ENCODE measurements around the gene AKAP8. TPM values are rescaled to one million over a fixed set of nuclear protein-coding genes. Genes with fewer than 3 reads are reported as not detected.

The AKAP8 gene
- total and polyA plus RNA-seq, 9 of the 15 experiments (the other 6 are each of a cell fraction or from before 2014, with no cell fraction given) = 3.4 to 56.5 (median 15.0) TPM

DNA sequence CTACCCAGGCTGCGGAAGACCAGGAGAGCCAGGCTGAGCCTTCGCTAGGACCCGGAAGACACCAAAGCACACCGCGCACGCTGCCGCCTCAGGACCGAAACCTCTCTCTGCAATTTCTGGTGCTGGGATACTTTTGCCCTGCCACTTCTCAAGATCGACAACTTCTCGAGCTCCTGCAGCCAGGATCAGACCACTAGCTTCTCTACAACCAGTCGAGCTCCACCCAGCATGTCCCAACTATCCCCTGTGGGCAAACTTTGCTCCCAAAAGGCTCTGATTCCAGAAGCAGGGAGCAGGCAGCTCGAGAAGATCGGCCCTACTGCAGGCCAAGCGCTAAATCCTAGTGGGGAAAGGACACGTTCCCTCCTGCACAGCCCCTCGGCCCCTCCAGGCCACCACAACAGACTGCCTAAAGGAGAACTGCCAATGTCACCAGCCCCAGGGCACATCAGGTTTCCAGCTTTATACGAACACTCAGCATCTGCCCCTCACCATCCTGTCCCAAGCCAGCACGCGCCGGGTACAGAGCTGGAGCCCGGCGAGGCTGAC lies 979 bp downstream of the AKAP8 start (continued):
- TF ChIP-seq, protein P1, sequence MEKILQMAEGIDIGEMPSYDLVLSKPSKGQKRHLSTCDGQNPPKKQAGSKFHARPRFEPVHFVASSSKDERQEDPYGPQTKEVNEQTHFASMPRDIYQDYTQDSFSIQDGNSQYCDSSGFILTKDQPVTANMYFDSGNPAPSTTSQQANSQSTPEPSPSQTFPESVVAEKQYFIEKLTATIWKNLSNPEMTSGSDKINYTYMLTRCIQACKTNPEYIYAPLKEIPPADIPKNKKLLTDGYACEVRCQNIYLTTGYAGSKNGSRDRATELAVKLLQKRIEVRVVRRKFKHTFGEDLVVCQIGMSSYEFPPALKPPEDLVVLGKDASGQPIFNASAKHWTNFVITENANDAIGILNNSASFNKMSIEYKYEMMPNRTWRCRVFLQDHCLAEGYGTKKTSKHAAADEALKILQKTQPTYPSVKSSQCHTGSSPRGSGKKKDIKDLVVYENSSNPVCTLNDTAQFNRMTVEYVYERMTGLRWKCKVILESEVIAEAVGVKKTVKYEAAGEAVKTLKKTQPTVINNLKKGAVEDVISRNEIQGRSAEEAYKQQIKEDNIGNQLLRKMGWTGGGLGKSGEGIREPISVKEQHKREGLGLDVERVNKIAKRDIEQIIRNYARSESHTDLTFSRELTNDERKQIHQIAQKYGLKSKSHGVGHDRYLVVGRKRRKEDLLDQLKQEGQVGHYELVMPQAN (IDR thresholded peaks at IDR 0.05; ENCODE audit: borderline replicate concordance) = peak; percentile 59; the same call in 1 of the 2 replicates
- TF ChIP-seq MEF2A (IDR thresholded peaks at IDR 0.05; ENCODE audit: control insufficient read depth, low read depth, low read length) = no peak
- TF ChIP-seq, protein P2, sequence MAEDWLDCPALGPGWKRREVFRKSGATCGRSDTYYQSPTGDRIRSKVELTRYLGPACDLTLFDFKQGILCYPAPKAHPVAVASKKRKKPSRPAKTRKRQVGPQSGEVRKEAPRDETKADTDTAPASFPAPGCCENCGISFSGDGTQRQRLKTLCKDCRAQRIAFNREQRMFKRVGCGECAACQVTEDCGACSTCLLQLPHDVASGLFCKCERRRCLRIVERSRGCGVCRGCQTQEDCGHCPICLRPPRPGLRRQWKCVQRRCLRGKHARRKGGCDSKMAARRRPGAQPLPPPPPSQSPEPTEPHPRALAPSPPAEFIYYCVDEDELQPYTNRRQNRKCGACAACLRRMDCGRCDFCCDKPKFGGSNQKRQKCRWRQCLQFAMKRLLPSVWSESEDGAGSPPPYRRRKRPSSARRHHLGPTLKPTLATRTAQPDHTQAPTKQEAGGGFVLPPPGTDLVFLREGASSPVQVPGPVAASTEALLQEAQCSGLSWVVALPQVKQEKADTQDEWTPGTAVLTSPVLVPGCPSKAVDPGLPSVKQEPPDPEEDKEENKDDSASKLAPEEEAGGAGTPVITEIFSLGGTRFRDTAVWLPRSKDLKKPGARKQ (CRISPR knock-in tag; IDR thresholded peaks at IDR 0.05) = no peak
- TF ChIP-seq CHD4 (IDR thresholded peaks at IDR 0.05; ENCODE audit: insufficient read depth, insufficient replicate concordance, low read depth, low read length, poor library complexity, severe bottlenecking) = no peak
- TF ChIP-seq, protein P3, sequence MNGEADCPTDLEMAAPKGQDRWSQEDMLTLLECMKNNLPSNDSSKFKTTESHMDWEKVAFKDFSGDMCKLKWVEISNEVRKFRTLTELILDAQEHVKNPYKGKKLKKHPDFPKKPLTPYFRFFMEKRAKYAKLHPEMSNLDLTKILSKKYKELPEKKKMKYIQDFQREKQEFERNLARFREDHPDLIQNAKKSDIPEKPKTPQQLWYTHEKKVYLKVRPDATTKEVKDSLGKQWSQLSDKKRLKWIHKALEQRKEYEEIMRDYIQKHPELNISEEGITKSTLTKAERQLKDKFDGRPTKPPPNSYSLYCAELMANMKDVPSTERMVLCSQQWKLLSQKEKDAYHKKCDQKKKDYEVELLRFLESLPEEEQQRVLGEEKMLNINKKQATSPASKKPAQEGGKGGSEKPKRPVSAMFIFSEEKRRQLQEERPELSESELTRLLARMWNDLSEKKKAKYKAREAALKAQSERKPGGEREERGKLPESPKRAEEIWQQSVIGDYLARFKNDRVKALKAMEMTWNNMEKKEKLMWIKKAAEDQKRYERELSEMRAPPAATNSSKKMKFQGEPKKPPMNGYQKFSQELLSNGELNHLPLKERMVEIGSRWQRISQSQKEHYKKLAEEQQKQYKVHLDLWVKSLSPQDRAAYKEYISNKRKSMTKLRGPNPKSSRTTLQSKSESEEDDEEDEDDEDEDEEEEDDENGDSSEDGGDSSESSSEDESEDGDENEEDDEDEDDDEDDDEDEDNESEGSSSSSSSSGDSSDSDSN (IDR thresholded peaks at IDR 0.05; ENCODE audit: borderline replicate concordance in 1 of 2, low read depth in 2 of 2, low read length in 2 of 2) = peak in 1 of 2 experiments; percentile 16; a peak in 2 of 4 replicates
- TF ChIP-seq U2AF1 (optimal IDR thresholded peaks at IDR 0.05; ENCODE audit: low read depth, low read length) = no peak
- no peak for TF ChIP-seq CHD1 (IDR thresholded peaks at IDR 0.05; ENCODE audit: low read length)
- peak; percentile 85 for TF ChIP-seq MYC (IDR thresholded peaks at IDR 0.05; ENCODE audit: low read depth, low read length)
- TF ChIP-seq MYC (CRISPR knock-in tag; IDR thresholded peaks at IDR 0.05; ENCODE audit: borderline replicate concordance, low read depth) = 0 out of 2 replicates have a peak, but pooled peaks have one; percentile 41
- no peak for TF ChIP-seq BHLHE40 (IDR thresholded peaks at IDR 0.05; ENCODE audit: low read length)
- TF ChIP-seq, protein P4, sequence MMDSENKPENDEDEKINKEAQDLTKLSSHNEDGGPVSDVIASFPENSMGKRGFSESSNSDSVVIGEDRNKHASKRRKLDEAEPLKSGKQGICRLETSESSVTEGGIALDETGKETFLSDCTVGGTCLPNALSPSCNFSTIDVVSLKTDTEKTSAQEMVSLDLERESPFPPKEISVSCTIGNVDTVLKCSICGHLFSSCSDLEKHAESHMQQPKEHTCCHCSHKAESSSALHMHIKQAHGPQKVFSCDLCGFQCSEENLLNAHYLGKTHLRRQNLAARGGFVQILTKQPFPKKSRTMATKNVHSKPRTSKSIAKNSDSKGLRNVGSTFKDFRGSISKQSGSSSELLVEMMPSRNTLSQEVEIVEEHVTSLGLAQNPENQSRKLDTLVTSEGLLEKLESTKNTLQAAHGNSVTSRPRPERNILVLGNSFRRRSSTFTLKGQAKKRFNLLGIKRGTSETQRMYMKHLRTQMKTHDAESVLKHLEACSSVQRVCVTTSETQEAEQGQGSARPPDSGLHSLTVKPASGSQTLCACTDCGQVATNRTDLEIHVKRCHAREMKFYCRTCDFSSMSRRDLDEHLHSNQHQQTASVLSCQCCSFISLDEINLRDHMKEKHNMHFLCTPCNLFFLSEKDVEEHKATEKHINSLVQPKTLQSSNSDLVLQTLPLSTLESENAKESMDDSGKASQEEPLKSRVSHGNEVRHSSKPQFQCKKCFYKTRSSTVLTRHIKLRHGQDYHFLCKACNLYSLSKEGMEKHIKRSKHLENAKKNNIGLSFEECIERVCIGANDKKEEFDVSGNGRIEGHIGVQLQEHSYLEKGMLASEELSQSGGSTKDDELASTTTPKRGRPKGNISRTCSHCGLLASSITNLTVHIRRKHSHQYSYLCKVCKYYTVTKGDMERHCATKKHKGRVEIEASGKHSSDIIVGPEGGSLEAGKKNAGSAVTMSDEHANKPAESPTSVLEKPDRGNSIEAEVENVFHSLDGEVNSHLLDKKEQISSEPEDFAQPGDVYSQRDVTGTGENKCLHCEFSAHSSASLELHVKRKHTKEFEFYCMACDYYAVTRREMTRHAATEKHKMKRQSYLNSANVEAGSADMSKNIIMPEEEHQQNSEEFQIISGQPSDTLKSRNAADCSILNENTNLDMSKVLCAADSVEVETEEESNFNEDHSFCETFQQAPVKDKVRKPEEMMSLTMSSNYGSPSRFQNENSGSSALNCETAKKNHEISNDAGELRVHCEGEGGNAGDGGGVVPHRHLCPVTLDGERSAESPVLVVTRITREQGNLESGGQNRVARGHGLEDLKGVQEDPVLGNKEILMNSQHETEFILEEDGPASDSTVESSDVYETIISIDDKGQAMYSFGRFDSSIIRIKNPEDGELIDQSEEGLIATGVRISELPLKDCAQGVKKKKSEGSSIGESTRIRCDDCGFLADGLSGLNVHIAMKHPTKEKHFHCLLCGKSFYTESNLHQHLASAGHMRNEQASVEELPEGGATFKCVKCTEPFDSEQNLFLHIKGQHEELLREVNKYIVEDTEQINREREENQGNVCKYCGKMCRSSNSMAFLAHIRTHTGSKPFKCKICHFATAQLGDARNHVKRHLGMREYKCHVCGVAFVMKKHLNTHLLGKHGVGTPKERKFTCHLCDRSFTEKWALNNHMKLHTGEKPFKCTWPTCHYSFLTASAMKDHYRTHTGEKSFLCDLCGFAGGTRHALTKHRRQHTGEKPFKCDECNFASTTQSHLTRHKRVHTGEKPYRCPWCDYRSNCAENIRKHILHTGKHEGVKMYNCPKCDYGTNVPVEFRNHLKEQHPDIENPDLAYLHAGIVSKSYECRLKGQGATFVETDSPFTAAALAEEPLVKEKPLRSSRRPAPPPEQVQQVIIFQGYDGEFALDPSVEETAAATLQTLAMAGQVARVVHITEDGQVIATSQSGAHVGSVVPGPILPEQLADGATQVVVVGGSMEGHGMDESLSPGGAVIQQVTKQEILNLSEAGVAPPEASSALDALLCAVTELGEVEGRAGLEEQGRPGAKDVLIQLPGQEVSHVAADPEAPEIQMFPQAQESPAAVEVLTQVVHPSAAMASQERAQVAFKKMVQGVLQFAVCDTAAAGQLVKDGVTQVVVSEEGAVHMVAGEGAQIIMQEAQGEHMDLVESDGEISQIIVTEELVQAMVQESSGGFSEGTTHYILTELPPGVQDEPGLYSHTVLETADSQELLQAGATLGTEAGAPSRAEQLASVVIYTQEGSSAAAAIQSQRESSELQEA (IDR thresholded peaks at IDR 0.05; ENCODE audit: low read depth) = no peak
- no peak for TF ChIP-seq CREB1 (IDR thresholded peaks at IDR 0.05)
- TF ChIP-seq CREB1 (CRISPR knock-in tag; IDR thresholded peaks at IDR 0.05) = no peak
